ENCODE data around the gene ADCY1.

ADCY1 gene

DNA sequence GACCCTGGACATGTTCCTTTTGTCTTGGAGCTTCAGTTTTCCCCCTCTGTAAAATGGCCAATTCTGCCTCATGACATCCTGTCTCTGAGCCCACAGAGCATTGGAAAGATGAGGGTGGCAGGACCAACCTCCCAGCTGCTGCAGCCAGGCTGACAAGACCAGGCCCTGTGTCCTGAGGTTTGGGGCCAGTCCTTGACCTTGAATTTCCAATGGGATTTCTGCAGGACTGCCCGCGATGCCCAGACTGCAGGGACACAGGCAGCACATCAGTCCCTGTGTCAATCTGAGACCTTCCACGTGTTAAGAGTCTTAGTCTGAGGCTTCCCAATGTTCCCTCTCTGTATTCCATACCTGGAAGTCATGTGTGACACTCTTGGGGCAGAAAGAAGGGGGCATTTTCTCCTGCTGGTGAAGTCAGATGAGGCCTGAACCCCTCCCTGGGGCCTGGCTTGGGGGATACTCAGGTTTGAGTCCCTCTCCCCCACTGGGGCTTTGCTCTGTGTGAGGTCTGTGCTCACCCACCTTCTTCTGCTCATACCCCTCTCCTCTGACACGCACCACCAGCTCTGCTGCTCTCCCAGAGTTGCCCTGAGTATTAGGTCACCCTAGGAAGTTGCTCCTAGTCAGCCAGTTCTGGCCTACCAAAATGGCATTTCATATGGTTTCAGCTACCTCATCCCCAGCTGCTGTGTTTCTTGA lies 79.2 kb downstream of the ADCY1 start:
- DNase-seq = no peak

DNA sequence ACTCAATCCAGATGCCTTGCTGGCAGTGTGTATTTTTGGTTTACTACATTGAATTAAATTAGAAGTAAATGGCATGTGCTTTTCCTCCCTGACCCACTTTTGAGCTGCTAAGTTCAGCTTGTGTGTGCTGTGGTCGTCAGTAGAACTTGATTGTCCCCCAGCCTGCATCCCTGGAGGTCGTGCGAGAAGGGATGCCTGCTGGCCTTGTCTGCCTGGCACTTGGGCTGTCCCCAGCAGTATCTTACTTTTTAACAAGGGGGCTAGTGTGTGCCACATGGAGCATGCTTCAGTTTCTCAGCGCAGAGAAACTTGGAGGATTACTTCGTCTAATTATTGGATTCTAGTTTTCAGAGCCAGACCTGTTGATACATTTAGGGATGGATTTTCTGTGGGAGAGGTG lies 80.2 kb downstream of the ADCY1 start:
- DNase-seq = no peak

DNA sequence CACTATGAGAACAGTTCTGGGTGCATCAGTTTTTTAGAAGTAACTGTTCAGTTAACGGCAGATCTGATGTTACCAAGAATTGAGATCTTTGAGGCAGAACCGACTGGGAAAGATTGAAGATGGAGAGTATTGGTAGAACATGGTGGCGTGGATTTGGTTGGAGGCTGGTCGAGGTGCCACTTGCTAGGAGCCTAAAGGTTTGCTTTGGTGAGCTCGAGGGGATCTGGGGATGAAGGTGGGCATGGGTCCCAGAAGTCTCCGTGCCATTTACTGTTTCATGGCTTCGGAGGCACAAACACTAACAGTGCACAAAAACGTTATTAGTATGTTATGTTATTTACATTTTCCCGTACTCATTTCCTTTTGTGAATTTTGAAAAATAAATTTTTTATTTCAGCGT lies 81.4 kb downstream of the ADCY1 start:
- no peak for DNase-seq

DNA sequence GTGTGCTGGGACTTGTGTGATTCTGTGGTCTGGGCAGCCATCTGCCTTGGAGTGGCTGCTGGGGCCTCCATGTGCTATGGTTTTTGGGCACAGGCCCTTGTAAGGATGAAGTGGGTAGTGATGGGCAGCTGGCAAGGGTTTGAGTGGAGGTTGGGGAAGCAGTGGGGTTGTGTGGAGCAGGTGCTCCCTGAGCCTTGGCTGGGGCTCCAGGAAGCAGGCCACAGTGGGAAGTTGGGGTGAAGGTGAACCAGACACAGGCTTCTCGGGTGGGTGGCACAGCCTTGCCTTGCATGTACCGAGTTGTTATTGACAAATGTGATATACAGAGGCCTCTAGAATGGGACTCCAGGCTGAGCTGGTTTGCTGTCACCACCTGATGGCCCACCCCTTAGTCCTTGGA lies 82.3 kb downstream of the ADCY1 start:
- no peak for DNase-seq

DNA sequence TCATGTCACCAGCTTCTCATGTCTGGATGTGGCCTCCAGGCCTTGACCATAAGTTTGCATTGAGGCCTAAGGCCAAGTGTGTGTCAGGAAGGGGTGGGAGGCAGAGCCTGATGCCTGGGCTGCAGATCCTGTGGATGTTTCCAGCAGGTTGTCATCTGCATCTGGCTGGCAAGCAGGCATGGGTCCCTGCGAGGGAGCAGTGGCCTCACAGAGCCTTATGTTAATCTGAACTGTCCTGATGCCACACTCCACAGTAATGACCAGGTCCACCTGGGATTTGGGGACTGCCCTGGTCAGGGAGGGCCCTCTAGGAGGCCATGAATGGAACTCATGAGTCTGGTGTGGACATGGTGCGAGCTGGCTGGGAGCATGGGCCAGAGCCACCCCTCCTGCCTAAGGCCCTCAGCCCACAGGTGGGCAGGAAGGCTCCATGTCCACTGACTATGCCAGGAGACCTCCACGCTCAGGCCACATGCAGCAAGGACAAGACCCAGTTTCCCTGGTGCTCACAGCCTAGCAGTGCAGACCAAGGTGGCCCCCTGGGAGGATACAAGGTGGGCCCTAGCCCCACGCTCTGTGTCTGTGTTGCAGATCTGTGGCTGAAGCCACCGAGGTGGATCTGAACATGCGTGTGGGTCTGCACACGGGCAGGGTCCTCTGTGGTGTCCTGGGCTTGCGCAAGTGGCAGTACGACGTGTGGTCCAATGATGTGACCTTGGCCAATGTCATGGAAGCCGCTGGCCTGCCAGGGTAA lies 83.1 kb downstream of the ADCY1 start:
- no peak for DNase-seq

DNA sequence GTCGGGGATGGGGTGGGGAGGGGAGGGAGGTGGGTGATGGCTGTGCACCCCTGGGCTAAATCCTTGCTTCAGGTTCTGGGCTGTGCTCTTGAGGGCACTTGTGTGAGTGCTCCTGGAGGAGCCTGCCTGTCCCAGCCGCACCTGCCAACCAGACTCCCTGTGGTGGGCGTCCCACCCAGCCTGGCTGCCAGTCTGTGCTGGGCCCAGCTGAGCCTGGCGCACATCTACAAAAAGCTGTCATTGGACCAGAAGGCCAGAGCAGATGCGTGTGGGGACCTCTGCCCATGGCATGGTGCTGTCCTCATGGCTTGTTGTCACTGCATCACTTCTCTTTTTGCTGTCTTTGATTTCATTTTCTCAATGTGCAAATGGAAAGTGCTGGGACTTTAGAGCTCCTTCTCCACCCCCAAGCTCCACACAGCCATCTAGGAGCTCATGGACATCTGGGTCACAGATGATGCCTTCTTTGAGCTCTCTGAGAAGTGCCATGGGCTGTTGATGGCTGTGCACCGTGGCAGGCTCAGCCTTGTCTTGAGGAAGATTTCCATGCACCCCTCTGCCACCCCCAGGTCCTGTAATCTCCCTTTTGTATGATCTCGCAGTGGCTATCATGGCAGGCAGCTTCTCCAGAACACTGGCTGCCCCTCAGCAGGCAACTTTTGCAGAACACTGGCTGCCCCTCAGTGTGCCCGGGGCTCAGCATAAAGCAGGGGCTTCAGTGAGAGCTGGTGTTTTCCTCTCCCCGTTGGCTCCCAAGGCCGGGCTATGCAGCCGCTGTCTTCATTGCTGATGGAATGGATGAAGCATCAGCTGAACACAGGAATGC lies 83.9 kb downstream of the ADCY1 start:
- no peak for DNase-seq

DNA sequence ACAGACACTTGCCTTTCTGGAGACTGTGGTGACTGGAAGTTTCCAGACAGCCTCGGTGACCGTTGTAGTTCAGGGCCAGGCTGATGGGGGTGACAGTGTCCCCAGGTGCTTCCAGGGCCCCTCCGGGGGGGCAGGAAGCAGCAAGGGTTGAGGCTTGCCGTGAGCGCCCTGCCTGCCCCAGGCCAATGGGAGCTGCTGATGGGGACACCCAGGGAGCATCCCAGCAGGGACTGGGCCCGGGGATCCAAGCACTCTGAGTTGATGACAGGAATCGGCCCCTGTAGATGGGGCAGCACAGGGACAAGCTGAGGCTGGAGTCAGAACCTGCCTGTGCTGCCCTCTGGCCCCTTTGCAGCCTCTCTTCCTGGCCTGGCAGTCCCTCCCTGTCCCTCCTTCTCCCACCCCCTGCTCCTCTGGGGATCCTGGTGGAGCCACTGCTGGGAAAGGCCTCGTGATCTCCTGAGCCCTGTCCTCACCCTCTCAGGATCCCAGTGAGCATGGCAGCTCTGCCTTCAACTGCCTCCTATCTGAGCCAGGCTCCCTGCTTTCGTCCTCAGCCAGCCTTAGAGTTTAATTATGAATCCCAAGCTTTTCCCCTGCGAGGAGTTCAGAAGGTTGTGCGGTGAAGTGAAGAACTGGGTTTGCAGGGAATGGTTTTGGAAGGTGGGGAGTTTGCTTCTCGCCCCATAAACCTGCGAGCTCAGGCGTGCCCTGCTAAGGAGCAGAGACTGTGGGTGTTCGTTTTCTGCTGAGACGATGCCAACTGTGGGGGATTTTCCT lies 84.7 kb downstream of the ADCY1 start:
- no peak for DNase-seq

DNA sequence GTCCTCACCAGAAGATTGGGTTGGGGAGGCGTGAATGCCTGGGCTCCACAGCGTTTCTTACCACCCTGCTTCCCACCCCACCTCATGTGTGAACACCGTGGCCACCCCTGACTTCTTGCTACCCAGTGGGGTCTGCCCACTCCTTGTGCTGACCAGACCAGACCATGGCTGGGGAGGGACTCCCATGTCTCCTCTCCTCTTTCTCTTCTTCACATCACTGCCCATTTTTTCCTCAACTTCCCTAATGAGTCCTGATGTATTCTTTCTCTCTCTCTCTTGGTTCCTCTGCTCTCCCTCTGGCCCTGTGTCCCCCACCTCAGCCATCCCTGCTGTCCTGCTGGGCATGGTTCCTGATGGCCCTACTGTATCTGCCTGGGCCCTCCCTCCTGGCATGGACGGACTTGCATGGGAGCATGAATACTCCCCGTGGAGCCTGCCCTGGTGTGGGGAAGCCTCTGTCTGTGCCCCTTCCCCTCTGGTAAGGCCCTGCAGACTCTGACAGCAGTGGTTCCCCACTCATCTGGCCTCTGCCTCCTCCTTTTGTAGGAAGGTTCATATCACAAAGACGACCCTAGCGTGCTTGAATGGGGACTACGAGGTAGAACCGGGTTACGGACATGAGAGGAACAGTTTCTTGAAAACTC lies 85.5 kb downstream of the ADCY1 start:
- no peak for DNase-seq

DNA sequence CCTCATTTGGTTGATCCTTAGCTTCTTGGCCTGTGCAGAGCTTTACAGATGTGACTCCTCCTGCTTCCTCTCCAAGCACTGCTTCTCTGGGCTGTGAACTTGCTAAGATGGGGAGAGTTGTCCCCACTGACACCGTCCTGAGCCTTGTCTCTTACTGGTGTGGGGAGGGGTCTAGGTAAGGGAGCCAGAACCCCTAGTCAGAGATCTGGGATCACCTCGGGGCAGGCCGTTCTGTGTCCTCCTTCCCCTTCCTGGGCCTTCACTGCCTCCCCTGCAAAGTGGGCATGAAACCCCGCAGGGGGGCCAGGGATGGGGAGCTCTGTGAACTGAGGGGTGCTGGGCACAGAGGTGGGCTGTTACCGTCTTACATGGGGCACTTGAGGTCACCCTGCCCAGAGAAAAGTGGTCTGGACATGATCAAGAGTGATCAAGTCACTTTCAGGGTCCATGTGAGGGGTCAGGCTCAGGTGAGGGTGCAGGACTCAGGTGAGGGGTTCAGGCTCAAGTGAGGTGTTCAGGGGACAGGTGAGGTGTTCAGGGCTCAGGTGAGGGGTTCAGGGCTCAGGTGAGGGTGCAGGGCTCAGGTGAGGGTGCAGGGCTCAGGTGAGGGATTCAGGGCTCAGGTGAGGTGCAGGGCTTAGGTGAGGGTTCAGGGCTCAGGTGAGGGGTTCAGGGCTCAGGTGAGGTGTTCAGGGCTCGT lies 86.2 kb downstream of the ADCY1 start:
- DNase-seq = no peak

DNA sequence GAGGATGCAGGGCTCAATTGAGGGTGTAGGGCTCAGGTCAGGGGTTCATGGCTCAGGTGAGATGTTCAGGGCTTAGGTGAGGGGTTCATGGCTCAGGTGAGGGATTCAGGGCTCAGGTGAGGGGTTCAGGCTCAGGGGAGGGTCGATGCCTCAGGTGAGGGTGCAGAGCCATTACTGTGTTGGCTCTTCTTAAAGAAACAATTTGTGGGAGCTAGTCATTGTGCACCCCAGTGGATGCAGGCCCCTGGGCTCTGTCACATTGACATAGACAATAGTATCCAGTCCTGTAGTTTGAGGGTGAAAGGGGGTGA lies 86.7 kb downstream of the ADCY1 start:
- no peak for DNase-seq

DNA sequence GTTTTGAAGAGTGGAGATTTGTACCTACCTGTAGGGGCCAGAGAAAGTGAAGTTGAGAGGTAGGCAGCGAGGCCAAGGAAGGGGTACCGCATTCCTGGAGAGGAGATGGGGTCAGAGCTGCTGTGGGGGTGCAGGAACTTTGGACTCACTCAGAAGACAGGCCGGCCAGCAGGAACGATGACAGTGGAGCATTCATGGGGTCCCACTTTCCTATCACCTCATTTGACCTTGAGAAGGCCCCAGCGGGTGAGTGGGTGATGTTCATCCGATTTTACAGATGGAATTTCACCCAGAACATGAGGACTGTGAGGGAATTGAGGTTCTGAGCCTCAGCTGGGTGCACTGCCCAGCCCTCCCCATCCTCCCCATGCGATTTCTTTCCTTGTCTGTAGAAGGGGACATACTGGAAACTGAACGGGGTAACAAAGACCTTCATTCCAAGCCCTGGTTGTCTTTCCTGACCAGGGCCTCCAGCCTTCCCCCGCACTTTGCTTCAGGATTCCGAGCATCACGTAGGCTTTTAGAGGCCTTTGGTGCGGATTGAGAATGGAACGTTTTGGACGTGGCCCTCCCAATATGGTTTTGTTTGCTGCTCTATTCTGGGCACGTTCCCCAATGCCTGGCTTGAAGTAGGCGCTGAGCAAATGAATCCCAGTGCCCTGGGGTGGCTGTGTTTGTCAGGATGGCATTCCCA lies 87.3 kb downstream of the ADCY1 start:
- DNase-seq = no peak

DNA sequence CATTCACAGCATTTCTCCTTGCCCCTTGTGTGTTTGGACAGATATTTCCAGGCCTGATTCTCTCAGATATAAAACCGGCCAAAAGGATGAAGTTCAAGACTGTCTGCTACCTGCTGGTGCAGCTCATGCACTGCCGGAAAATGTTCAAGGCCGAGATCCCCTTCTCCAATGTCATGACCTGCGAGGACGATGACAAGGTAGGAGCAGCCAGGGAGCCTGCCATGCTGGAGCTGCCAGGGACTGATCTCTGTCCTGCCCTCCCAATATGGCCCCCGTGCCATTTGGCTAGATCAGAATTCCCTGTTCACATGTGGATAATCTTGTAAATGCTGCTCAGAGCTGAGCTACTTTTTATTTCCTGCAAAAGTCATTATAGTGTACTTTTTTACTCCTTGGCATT lies 87.8 kb downstream of the ADCY1 start:
- no peak for DNase-seq

DNA sequence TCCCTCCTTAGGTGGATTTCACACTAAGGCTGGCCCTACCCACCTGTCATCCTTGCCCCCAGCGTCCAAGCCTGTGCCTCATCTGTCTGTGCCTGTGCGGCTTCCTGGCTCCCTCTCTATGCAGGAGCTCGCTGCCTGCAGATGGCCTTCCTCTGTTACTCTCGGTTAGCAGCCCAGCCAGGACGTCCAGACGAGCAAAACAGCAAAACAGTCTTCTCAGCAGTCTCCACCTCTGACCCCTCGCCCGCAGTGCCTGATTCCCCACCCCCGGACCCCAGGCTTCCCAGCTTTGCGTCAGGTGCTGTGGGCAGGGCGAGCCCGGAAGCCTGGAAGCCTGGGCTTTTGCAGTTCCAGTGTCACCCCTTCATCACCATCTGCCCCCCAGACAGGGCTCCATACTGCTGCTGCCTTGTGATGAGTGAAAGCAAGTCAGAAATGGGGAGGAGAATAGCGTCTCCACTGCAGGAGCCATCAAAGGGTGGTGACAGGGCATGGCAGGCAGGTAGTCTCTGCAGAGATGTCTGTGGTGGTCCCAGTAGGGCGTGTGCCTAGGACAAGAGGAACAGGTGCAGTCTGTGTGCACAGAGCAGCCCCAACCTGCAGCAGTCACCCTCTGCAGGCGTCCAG lies 88.5 kb downstream of the ADCY1 start:
- DNase-seq = no peak

DNA sequence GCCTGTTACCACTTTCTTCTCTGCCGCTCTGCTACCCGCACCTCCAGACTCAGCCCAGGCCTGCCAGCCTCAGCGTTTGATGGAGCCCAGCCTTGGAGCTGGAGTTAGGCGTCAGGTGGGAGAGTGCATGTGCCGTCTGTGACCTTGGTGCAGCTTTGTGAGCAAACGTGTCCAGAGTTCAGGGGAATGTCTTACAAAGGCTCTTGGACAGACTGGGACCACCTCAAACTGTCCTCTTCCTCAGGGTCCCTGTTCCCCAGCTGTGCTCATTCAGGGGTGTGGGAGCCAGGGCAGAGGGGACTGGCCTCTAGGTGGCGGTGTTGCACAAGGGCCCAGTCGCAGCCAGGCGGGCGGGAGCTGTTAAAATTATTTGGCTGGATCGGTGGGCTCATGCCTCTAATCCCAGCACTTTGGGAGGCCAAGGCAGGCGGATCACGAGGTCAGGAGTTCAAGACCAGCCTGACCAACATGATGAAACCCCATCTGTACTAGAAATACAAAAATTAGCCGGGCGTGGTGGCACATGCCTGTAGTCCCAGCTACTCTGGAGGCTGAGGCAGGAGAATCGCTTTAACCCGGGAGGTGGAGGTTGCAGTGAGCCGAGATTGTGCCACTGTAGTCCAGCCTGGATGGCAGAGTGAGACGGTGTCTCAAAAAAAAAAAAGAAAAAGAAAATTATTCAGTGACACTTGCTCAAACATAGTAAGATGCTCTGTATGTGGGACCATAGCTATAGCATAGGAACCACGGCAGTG lies 89.2 kb downstream of the ADCY1 start:
- peak; percentile 69 for DNase-seq

DNA sequence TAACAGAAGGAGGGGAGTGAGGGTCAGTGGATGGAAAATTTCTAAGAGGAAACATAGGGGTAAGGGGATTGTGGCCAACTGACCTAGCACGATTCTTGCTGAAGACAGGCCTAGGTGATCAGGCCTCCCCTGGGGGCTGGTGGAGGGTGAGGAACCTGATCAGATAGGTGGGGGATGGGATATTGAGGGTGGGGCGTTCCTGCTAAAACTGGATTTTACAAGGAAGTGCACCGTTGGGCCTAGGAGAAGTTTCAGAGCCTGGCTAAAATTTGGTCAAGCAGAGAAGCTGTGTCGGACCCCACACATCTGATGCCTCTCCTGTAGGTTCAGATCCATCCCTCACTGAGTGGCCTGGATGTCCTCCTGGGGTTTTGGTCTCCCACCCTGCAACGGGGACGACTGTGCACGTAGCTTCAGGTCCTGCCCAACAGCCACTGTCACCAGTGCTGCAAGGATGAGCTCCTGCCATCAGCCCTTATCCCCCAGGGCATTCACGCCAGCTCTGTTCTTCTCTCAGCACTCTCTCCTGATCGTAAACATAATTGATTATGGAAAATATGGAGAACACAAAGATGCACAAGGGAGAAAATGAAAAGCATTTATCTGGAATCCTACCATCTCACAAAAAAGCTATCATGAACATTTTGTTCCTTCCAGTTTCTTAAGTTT lies 89.9 kb downstream of the ADCY1 start:
- DNase-seq = no peak

DNA sequence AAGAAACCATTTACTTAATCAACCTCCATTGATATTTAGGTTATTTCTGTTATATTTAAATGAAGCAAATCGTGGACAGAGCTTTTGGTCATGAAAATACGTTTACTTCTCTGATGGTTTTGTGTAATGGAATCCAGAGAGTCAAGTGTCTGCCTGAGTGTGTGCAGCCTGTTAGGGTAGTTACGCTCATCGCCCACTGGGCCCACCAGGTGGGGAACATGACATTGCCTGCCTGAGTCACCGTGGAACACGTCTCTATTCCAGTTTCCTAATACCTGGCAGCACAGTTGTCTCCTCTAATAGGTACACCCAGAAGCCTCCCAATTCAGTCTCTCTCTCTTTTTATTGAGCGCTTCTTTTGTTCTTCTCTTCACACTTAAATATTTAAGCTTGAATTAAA lies 91.0 kb downstream of the ADCY1 start:
- no peak for DNase-seq

DNA sequence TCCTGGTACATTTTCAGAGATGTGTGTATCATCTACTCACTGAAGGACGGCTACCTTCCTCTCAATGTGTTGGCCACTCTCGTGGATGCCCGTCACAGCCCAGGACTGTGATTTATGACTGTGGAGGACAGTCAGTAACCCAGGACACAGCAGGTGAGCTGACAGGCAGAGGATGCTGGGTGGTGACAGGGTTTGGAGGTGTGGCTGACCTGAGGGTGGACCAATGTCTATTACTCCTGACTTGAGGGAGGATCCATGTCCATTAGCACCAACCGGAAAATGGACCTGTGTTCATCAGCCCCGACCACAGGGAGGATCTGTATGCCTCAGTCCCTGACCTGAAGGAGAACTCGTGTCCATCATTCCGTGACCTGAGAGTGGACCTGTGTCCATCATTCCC lies 96.1 kb downstream of the ADCY1 start:
- no peak for DNase-seq

DNA sequence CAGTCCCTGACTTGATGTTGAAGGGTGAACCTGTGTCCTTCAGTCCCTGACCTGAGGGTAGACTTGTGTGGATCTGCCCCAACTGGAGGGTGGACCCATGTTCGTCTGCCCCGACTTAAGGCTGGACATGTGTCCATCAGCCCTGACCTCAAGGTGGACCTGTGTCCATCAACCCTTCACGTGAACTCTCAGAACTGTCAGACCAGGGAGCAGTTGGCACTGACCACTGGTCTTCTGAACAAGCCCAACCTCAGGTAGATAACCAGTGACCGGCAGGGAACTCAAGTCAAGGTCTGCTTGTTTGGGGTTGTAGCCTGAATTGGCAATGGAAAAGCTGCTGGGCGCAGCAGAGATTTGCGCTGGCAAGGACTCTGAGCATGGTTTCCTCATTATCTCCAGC lies 96.5 kb downstream of the ADCY1 start:
- no peak for DNase-seq

DNA sequence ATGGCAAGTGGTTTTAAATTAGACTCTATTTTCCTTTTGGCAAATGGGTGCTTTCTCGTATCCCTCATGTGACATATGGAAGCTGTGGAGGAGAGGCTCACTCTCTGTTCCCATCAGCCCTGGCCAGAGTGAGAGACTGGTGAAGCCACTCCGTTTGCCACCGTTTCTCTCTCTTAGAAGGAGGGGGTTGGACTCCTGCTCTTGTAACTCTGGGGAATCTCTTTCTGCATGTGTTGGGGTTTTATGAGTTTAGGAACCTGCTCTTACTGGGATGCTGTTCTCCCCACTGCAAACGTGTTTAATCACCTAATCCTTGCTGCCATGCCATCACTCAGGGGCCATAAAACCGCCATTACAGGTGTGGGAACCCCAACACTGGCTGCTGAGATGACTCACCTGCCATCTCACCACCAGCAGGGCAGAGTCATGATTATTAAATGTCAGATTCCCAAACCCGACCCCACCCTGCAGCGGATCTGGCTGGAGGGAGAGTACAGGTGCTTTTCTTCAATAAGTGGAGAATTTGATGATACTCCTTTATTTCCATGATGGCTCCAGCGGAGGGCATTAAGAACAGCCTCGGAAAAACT lies 103.2 kb downstream of the ADCY1 start:
- DNase-seq = no peak
